ENCODE data around the gene CASP14. TPM values are rescaled to one million over a fixed set of nuclear protein-coding genes. Genes with fewer than 3 reads are reported as not detected.
"Not testable (repeated sequence)": the region's sequence is repeated elsewhere in the genome, so short reads cannot be mapped to it uniquely, and the experiment has no call there.

The CASP14 gene
- total RNA-seq, 1 experiment from 2014 or later = not detected

GRCh38 chr19:15014579-15014978 lies 34.7 kb upstream of the CASP14 start:
- H3K36me3 ChIP-seq (ENCODE audit: control insufficient read depth, insufficient read depth, low read length) = no peaks in the 10 kb centered on the region
- H3K4me3 Mint-ChIP-seq (ENCODE audit: unreplicated experiment) = no peak overlapping the region
- no peaks in the 10 kb centered on the region for H3K36me3 Mint-ChIP-seq (ENCODE audit: insufficient read depth, unreplicated experiment)
- peaks cover 6% of the 10 kb centered on the region for H3K27me3 Mint-ChIP-seq (ENCODE audit: insufficient read depth, unreplicated experiment)
- no peaks in the 10 kb centered on the region for H3K9me3 ChIP-seq
- no peak for TF ChIP-seq CTCF (IDR thresholded peaks at IDR 0.05; ENCODE audit: insufficient read depth in 1 of 2, low read depth in 1 of 2, low read length in 1 of 2, severe bottlenecking in 1 of 2, unreplicated experiment in 1 of 2)
- BruUV-seq (replicated peaks) = no TSS peak
- H3K4me1 ChIP-seq = no peaks in the 10 kb centered on the region
- ChIA-PET CTCF (no interaction called here), POLR2A (no interaction called here)
- no peaks in the 10 kb centered on the region for H3K27me3 ChIP-seq (replicated peaks; ENCODE audit: control insufficient read depth, insufficient read depth, low read length)
- no peak overlapping the region for H3K4me3 ChIP-seq (ENCODE audit: low read depth, low read length)
- no peak for DNase-seq
- H3K4me1 Mint-ChIP-seq (ENCODE audit: low read depth, unreplicated experiment) = no peaks in the 10 kb centered on the region
- H3K9me3 Mint-ChIP-seq (ENCODE audit: unreplicated experiment) = no peaks in the 10 kb centered on the region
- H3K27ac Mint-ChIP-seq (ENCODE audit: unreplicated experiment) = no peak overlapping the region
- intact Hi-C loops (cut with micrococcal nuclease; ENCODE audit: unreplicated experiment) = no loop called here

GRCh38 chr19:15015946-15016542 lies 33.2 kb upstream of the CASP14 start:
- Histone ChIP-seq H3K4me1 (no peaks in the 10 kb centered on the region), H3K9me3 (no peaks in the 10 kb centered on the region), H3K36me3 (ENCODE audit: control insufficient read depth, insufficient read depth, low read length) (no peaks in the 10 kb centered on the region), H3K27me3 (replicated peaks; ENCODE audit: control insufficient read depth, insufficient read depth, low read length) (no peaks in the 10 kb centered on the region), H3K4me3 (ENCODE audit: low read depth, low read length) (no peak overlapping the region)
- Mint-ChIP-seq H3K36me3 (ENCODE audit: insufficient read depth, unreplicated experiment) (no peaks in the 10 kb centered on the region), H3K9me3 (ENCODE audit: unreplicated experiment) (no peaks in the 10 kb centered on the region), H3K27ac (ENCODE audit: unreplicated experiment) (no peak overlapping the region), H3K27me3 (ENCODE audit: insufficient read depth, unreplicated experiment) (peaks cover 10% of the 10 kb centered on the region), H3K4me1 (ENCODE audit: low read depth, unreplicated experiment) (no peaks in the 10 kb centered on the region), H3K4me3 (ENCODE audit: unreplicated experiment) (no peak overlapping the region)
- ChIA-PET CTCF (no interaction called here), POLR2A (no interaction called here)
- intact Hi-C loops (cut with micrococcal nuclease; ENCODE audit: unreplicated experiment) = no loop called here
- DNase-seq = peak; percentile 39 to 58
- TF ChIP-seq CTCF (IDR thresholded peaks at IDR 0.05; ENCODE audit: insufficient read depth in 1 of 2, low read depth in 1 of 2, low read length in 1 of 2, severe bottlenecking in 1 of 2, unreplicated experiment in 1 of 2) = no peak
- no TSS peak for BruUV-seq (replicated peaks)

- intact Hi-C loops (cut with micrococcal nuclease; ENCODE audit: unreplicated experiment); H3K4me1 Mint-ChIP-seq (ENCODE audit: low read depth, unreplicated experiment); BruUV-seq (replicated peaks); H3K4me3 ChIP-seq (ENCODE audit: low read depth, low read length); H3K36me3 ChIP-seq (ENCODE audit: control insufficient read depth, insufficient read depth, low read length); H3K4me1 ChIP-seq; H3K9me3 Mint-ChIP-seq (ENCODE audit: unreplicated experiment); H3K9me3 ChIP-seq; H3K36me3 Mint-ChIP-seq (ENCODE audit: insufficient read depth, unreplicated experiment); H3K4me3 Mint-ChIP-seq (ENCODE audit: unreplicated experiment); POLR2A ChIA-PET; H3K27me3 ChIP-seq (replicated peaks; ENCODE audit: control insufficient read depth, insufficient read depth, low read length); H3K27ac Mint-ChIP-seq (ENCODE audit: unreplicated experiment); DNase-seq; CTCF ChIA-PET; H3K27me3 Mint-ChIP-seq (ENCODE audit: insufficient read depth, unreplicated experiment): not testable (repeated sequence)
Measured at GRCh38 chr19:15018836-15019235, 30.4 kb upstream of the CASP14 start.
